H1 (cell line): ENCODE data around the gene WDFY4. TPM values are rescaled to one million over a fixed set of nuclear protein-coding genes. Genes with fewer than 3 reads are reported as not detected.

ENCODE experiments used
- CTCF ChIA-PET: fragments of 300-600 bp; sonication (Branson Sonifier 250); formaldehyde crosslinking; loops from one replicate; lab custom pipeline; 2021; ENCODE audit not compliant: partially characterized antibody; lab: Charles Lee
- POLR2A ChIA-PET: fragments of 300-600 bp; sonication (Branson Sonifier 250); formaldehyde crosslinking; loops from one replicate; lab custom pipeline; 2021; ENCODE audit warnings: inconsistent platforms; ENCODE audit not compliant: partially characterized antibody; lab: Charles Lee
- DNase-seq, 2 experiments: peaks; one replicate each; pipeline versions ENCODE4 v3.0.0 to v3.0.0-alpha.2; 2010 to 2022; ENCODE audit warnings: low spot score in 2 of 2, low read depth in 1 of 2, mixed read lengths in 1 of 2
- FAIRE-seq: peaks from 2 replicates; lab custom pipeline; 2011; peaks lifted over from hg19 to GRCh38; lab: Jason Lieb, UNC
- H2AFZ ChIP-seq: 2 replicates; pipeline ENCODE4 v1.8.1; 2012; ENCODE audit warnings: low read length, inconsistent platforms
- H2AK5ac ChIP-seq: 2 replicates; pipeline ENCODE4 v1.6.1; 2013; ENCODE audit warnings: low read depth, low read length
- H2BK120ac ChIP-seq: replicated peaks from 2 replicates; pipeline ENCODE3; 2013; ENCODE audit warnings: low read depth, low read length, inconsistent platforms
- H2BK12ac ChIP-seq: 2 replicates; pipeline ENCODE4 v1.6.1; 2013; ENCODE audit warnings: low read depth, low read length
- H2BK15ac ChIP-seq: 2 replicates; pipeline ENCODE4 v1.6.1; 2013; ENCODE audit warnings: low read length
- H2BK20ac ChIP-seq: 2 replicates; pipeline ENCODE4 v1.6.1; 2013; ENCODE audit warnings: low read length
- H2BK5ac ChIP-seq: 2 replicates; pipeline ENCODE4 v1.6.1; 2013; ENCODE audit warnings: low read depth, low read length
- H3K14ac ChIP-seq: 2 replicates; pipeline ENCODE4 v1.6.1; 2013; ENCODE audit warnings: inconsistent platforms; ENCODE audit not compliant: insufficient read length
- H3K18ac ChIP-seq: 2 replicates; pipeline ENCODE4 v1.6.1; 2013; ENCODE audit warnings: low read length; ENCODE audit errors: extremely low read depth
- H3K23ac ChIP-seq: 2 replicates; pipeline ENCODE4 v1.6.1; 2013; ENCODE audit warnings: inconsistent platforms; ENCODE audit not compliant: insufficient read length
- H3K23me2 ChIP-seq: 2 replicates; pipeline ENCODE4 v1.6.1; 2013; ENCODE audit warnings: low read depth, low read length
- H3K27ac ChIP-seq: 2 replicates; pipeline ENCODE4 v1.6.1; 2011; ENCODE audit warnings: low read depth, low read length, inconsistent platforms
- H3K27me3 ChIP-seq, 4 experiments: replicated peaks in 1 of 4; 1 replicate in 1 of 4; 2 replicates in 3 of 4; pipeline versions ENCODE4 v1.6.1 to v1.8.1; 2011 to 2013; ENCODE audit warnings: low read length in 3 of 4, mild to moderate bottlenecking in 3 of 4, inconsistent platforms in 2 of 4, mixed read lengths in 2 of 4, moderate library complexity in 1 of 4; ENCODE audit not compliant: control insufficient read depth in 3 of 4, insufficient read depth in 3 of 4; ENCODE audit errors: extremely low read depth in 1 of 4
- H3K36me3 ChIP-seq, 4 experiments: 2 replicates each; pipeline versions ENCODE4 v1.6.1 to v1.8.1; 2011 to 2013; ENCODE audit warnings: mild to moderate bottlenecking in 4 of 4, low read length in 3 of 4, moderate library complexity in 2 of 4, control low read depth in 1 of 4, inconsistent platforms in 1 of 4; ENCODE audit not compliant: insufficient read depth in 4 of 4, control insufficient read depth in 2 of 4
- H3K4ac ChIP-seq: replicated peaks from 2 replicates; pipeline ENCODE3; 2013; ENCODE audit warnings: low read length, low read depth, mixed read lengths, inconsistent platforms; ENCODE audit not compliant: insufficient read length
- H3K4me1 ChIP-seq, 4 experiments: replicated peaks in 1 of 4; 1 replicate in 1 of 4; 2 replicates in 3 of 4; pipeline versions ENCODE4 v1.6.1 to v1.8.1; 2011 to 2013; ENCODE audit warnings: low read length in 3 of 4, inconsistent platforms in 2 of 4, mixed read lengths in 1 of 4; ENCODE audit not compliant: insufficient read depth in 4 of 4, control insufficient read depth in 3 of 4
- H3K4me2 ChIP-seq, 2 experiments: 2 replicates each; pipeline versions ENCODE4 v1.6.1 to v1.8.1; 2011 to 2013; ENCODE audit warnings: low read depth in 2 of 2, low read length in 2 of 2, control low read depth in 1 of 2, inconsistent platforms in 1 of 2, mild to moderate bottlenecking in 1 of 2; ENCODE audit not compliant: insufficient read depth in 1 of 2
- H3K4me3 ChIP-seq, 4 experiments: fragments of 200-600, 300-600 bp in 1 of 4; sonication (generic), shearing (Covaris generic), sonication (Bioruptor Twin) in 1 of 4; 2 replicates each; pipeline versions ENCODE4 v1.5.1 to v1.8.1; 2011 to 2016; ENCODE audit warnings: low read length in 4 of 4, low read depth in 3 of 4, control low read depth in 2 of 4, inconsistent platforms in 2 of 4, mild to moderate bottlenecking in 2 of 4, mixed read lengths in 1 of 4, moderate library complexity in 1 of 4; ENCODE audit not compliant: insufficient read depth in 2 of 4; ENCODE audit errors: extremely low read depth in 1 of 4
- H3K56ac ChIP-seq: replicated peaks from 2 replicates; pipeline ENCODE3; 2013; ENCODE audit warnings: low read depth, mild to moderate bottlenecking, mixed read lengths, low read length, inconsistent platforms; ENCODE audit not compliant: insufficient read length
- H3K79me1 ChIP-seq: 2 replicates; pipeline ENCODE4 v1.6.1; 2013; ENCODE audit warnings: low read depth, low read length, control low read depth
- H3K79me2 ChIP-seq, 2 experiments: 2 replicates each; pipeline versions ENCODE4 v1.6.1 to v1.8.1; 2012 to 2013; ENCODE audit warnings: low read length in 2 of 2, mild to moderate bottlenecking in 2 of 2, inconsistent platforms in 1 of 2; ENCODE audit not compliant: insufficient read depth in 2 of 2, control insufficient read depth in 1 of 2
- H3K9ac ChIP-seq, 4 experiments: replicated peaks in 1 of 4; 1 replicate in 1 of 4; 2 replicates in 3 of 4; pipeline versions ENCODE4 v1.6.1 to v1.8.1; 2011 to 2013; ENCODE audit warnings: low read depth in 3 of 4, low read length in 3 of 4, control low read depth in 2 of 4, mild to moderate bottlenecking in 2 of 4, moderate library complexity in 2 of 4, inconsistent platforms in 1 of 4; ENCODE audit errors: extremely low read depth in 1 of 4
- H3K9me3 ChIP-seq, 2 experiments: 2 replicates each; pipeline versions ENCODE4 v1.6.1 to v1.8.1; 2012 to 2013; ENCODE audit warnings: mild to moderate bottlenecking in 2 of 2, moderate library complexity in 2 of 2, control low read depth in 1 of 2, inconsistent platforms in 1 of 2, low read depth in 1 of 2, low read length in 1 of 2, mixed read lengths in 1 of 2; ENCODE audit not compliant: insufficient read depth in 2 of 2
- H4K20me1 ChIP-seq, 2 experiments: replicated peaks in 1 of 2; 2 replicates each; pipeline versions ENCODE3 to v1.8.1; 2011 to 2013; ENCODE audit warnings: inconsistent platforms in 2 of 2, low read length in 2 of 2, mild to moderate bottlenecking in 1 of 2; ENCODE audit not compliant: insufficient read depth in 2 of 2, control insufficient read depth in 1 of 2
- H4K5ac ChIP-seq: 2 replicates; pipeline ENCODE4 v1.6.1; 2013; ENCODE audit warnings: low read length, low read depth, mixed read lengths, inconsistent platforms; ENCODE audit not compliant: insufficient read length
- H4K8ac ChIP-seq: 2 replicates; pipeline ENCODE4 v1.8.0; 2013; ENCODE audit warnings: mild to moderate bottlenecking, moderate library complexity, low read length, inconsistent platforms; ENCODE audit not compliant: insufficient read depth; ENCODE audit errors: extremely low read depth
- H4K91ac ChIP-seq: replicated peaks from 2 replicates; pipeline ENCODE3; 2013; ENCODE audit warnings: low read length, mixed read lengths, inconsistent platforms; ENCODE audit not compliant: insufficient read length
- JUN ChIP-seq: IDR thresholded peaks from 2 replicates; pipeline ENCODE4 v1.6.1; 2011; ENCODE audit warnings: low read depth, mild to moderate bottlenecking, improper control_type of control experiment, low read length
- PHF8 ChIP-seq: fragments of 200-600 bp; sonication (generic); conservative IDR thresholded peaks from 2 replicates; pipeline ENCODE4 v1.7.1; 2012; ENCODE audit warnings: low read depth, mild to moderate bottlenecking, inconsistent platforms, low read length, moderate library complexity
- POLR2A ChIP-seq, 2 experiments: IDR thresholded peaks; 1 replicate in 1 of 2; 2 replicates in 1 of 2; pipeline ENCODE4 v1.6.1; 2011; ENCODE audit warnings: low read depth in 2 of 2, low read length in 2 of 2, mild to moderate bottlenecking in 2 of 2; ENCODE audit errors: control extremely low read depth in 1 of 2
- RXRA ChIP-seq: IDR thresholded peaks from 2 replicates; pipeline ENCODE4 v1.6.1; 2011; ENCODE audit warnings: low read depth, mild to moderate bottlenecking, low read length, moderate library complexity; ENCODE audit not compliant: insufficient read depth
- TBP ChIP-seq: IDR thresholded peaks from 2 replicates; pipeline ENCODE4 v1.6.1; 2011; ENCODE audit warnings: low read depth, low read length, improper control_type of control experiment
- TCF12 ChIP-seq: IDR thresholded peaks from 2 replicates; pipeline ENCODE4 v1.6.1; 2011; ENCODE audit warnings: low read depth, mild to moderate bottlenecking, low read length
- WGBS, 2 experiments: shearing (Covaris generic) in 1 of 2; methylation state at CpG; one replicate each; pipeline versions ENCODE4 v1.1.6 to v1.1.7; 2013 to 2015; ENCODE audit warnings: low lambda C conversion rate in 2 of 2, mixed read lengths in 2 of 2, inconsistent platforms in 1 of 2, low coverage in 1 of 2, missing lambda C conversion rate in 1 of 2; ENCODE audit not compliant: insufficient replicate concordance in 2 of 2, insufficient coverage in 1 of 2, insufficient read length in 1 of 2; ENCODE audit errors: extremely low coverage in 1 of 2, missing lambda C conversion rate in 1 of 2; 5-methylcytosine and 5-hydroxymethylcytosine counted together
- polyA plus RNA-seq, 7 experiments: library from polyadenylated mRNA; depleted of rRNA in 3 of 7; stranded (reverse) in 5 of 7; unstranded in 2 of 7; fragments of >200 nt in 5 of 7; fragments of 200-250 nt in 2 of 7; gene quantifications; 1 replicate in 5 of 7; 2 replicates in 1 of 7; 4 replicates in 1 of 7; pipeline versions ENCODE4 v1.2.1 to v1.2.3, GENCODE V29; 2011 to 2013; ENCODE audit warnings: missing spikeins in 2 of 7, mixed read lengths in 2 of 7
- total RNA-seq: library from RNA; stranded (reverse); fragmentation: NEBNext Ultra II Directional; extraction: Animal tissue kit (Norgen Biotek cat#: 25700); gene quantifications from 2 replicates; pipeline ENCODE4 v1.2.1, GENCODE V29; 2021

Gene WDFY4
- total and polyA plus RNA-seq, 2 of the 8 experiments (the other 6 are each of a cell fraction or from before 2014, with no cell fraction given): not detected

DNA sequence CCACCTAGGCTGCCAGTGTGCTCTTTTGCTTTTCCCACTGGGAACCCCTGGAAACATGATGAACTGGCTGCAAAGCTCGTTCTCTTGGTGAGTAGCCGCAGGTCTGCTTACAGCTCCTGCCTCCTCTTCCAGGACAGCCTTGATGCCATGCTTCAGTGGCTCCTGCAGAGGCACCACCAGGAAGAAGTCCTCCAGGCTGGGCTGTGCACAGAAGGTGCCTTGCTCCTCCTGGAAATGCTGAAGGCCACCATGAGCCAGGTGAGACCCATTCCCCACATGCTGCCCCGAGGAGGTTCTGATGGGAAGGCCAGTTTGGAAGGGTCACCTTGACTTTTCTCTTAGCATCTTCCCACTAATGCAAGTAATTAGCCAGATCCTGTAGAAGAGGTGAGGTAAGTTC is 129.2 kb downstream of the WDFY4 start:
- H3K79me2 ChIP-seq: no peaks in the 10 kb centered on the region
- H3K9ac ChIP-seq: no peak overlapping the region
- DNase-seq: no peak
- H2BK120ac ChIP-seq: no peak overlapping the region
- no peaks in the 10 kb centered on the region for H3K4me1 ChIP-seq
- no peak overlapping the region for H2BK15ac ChIP-seq
- no peak overlapping the region for H4K5ac ChIP-seq
- no peaks in the 10 kb centered on the region; a peak in 1 of 8 replicates for H3K36me3 ChIP-seq
- no peak overlapping the region for H4K8ac ChIP-seq
- no peak overlapping the region for H3K27ac ChIP-seq
- 98% methylated on average over 3 of the region's 3 CpGs; no CpG with 5 or more reads in 1 of the 2 experiments for WGBS, 2 experiments
- H3K79me1 ChIP-seq: no peaks in the 10 kb centered on the region
- H2BK12ac ChIP-seq: no peak overlapping the region
- ChIA-PET CTCF (interaction anchor here (1.1 kb wide), 1 partner anchor 16 kb away, joined by 3 read pairs; no protein-coding TSS in a partner anchor), POLR2A (no interaction called here)
- H3K4me3 ChIP-seq: no peak overlapping the region
- H3K4me2 ChIP-seq: no peak overlapping the region
- FAIRE-seq: no peak
- no peaks in the 10 kb centered on the region for H3K9me3 ChIP-seq
- no peak overlapping the region for H2AFZ ChIP-seq
- no peak overlapping the region for H3K18ac ChIP-seq
- no peak overlapping the region for H2BK20ac ChIP-seq
- H4K91ac ChIP-seq: no peak overlapping the region
- no peak overlapping the region for H3K23ac ChIP-seq
- peaks cover 6% of the 10 kb centered on the region; the same call in 1 of the 2 replicates for H3K23me2 ChIP-seq
- H2BK5ac ChIP-seq: no peak overlapping the region
- H4K20me1 ChIP-seq: peaks cover 0 to 4% of the 10 kb centered on the region in 2 experiments
- H2AK5ac ChIP-seq: no peak overlapping the region
- no peak overlapping the region for H3K4ac ChIP-seq
- peaks cover 0 to 6% (median 1%) of the 10 kb centered on the region in 4 experiments; a peak in 1 of 7 replicates for H3K27me3 ChIP-seq
- no peak overlapping the region for H3K56ac ChIP-seq
- no peak overlapping the region for H3K14ac ChIP-seq
- TF ChIP-seq JUN: no peak
- no peak for TF ChIP-seq POLR2A (IDR thresholded peaks at IDR 0.05; ENCODE audit: control extremely low read depth in 1 of 2, low read depth in 2 of 2, low read length in 2 of 2)
- TF ChIP-seq PHF8: no peak
- no peak for TF ChIP-seq TBP
- no peak for TF ChIP-seq TCF12
- TF ChIP-seq RXRA: no peak
